Glutamatergic neuron (in vitro differentiated cells): ENCODE data around the gene FBXO34. TPM values are rescaled to one million over a fixed set of nuclear protein-coding genes. Genes with fewer than 3 reads are reported as not detected.
A peak's percentile ranks its signal among the peaks of the same experiment; 100 is the strongest.
"Not testable (repeated sequence)": the region's sequence is repeated elsewhere in the genome, so short reads cannot be mapped to it uniquely, and the experiment has no call there.

ENCODE experiments used
- DNase-seq: peaks from one replicate; pipeline ENCODE4 v3.0.0; 2022
- H3K27ac Mint-ChIP-seq: one replicate; pipeline ENCODE4 v1.8.0; 2020; ENCODE audit warnings: mild to moderate bottlenecking, mixed read lengths, inconsistent platforms; ENCODE audit not compliant: unreplicated experiment
- H3K27me3 Mint-ChIP-seq: one replicate; pipeline ENCODE4 v1.8.0; 2020; ENCODE audit warnings: mild to moderate bottlenecking, moderate library complexity, mixed read lengths, inconsistent platforms; ENCODE audit not compliant: unreplicated experiment
- H3K36me3 Mint-ChIP-seq: one replicate; pipeline ENCODE4 v1.8.0; 2020; ENCODE audit warnings: mild to moderate bottlenecking, mixed read lengths, inconsistent platforms; ENCODE audit not compliant: unreplicated experiment
- H3K4me1 Mint-ChIP-seq: one replicate; pipeline ENCODE4 v1.8.0; 2020; ENCODE audit warnings: mild to moderate bottlenecking, low read depth, mixed read lengths, inconsistent platforms; ENCODE audit not compliant: unreplicated experiment
- H3K4me3 Mint-ChIP-seq: one replicate; pipeline ENCODE4 v1.8.0; 2020; ENCODE audit warnings: mild to moderate bottlenecking, mixed read lengths, inconsistent platforms; ENCODE audit not compliant: unreplicated experiment
- H3K9me3 Mint-ChIP-seq: one replicate; pipeline ENCODE4 v1.8.0; 2020; ENCODE audit warnings: mild to moderate bottlenecking, moderate library complexity, mixed read lengths, inconsistent platforms; ENCODE audit not compliant: unreplicated experiment
- total RNA-seq: library from RNA; stranded (reverse); fragmentation: NEBNext Ultra II Directional; extraction: Animal tissue kit (Norgen Biotek cat#: 25700); gene quantifications from one replicate; pipeline ENCODE4 v1.2.1, GENCODE V29; 2021; ENCODE audit not compliant: unreplicated experiment
- TF ChIP-seq, protein P1 (sequence below): fragments of 200-600 bp; sonication (generic); IDR thresholded peaks from one replicate; pipeline ENCODE4 v1.5.0; 2021; ENCODE audit not compliant: partially characterized antibody, unreplicated experiment

Gene FBXO34
- total RNA-seq, 1 donor from 2014 or later: 13.6 TPM

DNA sequence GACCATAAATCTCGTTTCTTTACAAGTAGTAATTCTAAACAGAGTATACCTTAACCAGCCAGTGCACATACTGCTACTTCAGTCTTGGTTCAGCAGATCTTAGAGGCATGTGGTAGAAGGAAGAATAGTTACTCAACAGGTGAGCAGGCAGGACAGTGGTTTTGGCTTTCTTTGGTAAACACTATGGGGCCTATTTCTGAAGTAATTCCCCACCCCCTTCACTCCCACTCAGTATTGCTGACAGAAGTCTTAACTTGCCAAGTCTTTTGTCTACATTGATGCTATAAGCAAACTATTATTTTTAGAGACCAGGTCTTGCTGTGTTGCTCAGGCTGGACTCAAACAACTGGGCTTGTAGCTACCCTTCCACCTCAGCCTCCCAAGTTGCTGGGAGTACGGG is 68.5 kb downstream of the FBXO34 start:
- DNase-seq: no peak
- TF ChIP-seq, protein P1, sequence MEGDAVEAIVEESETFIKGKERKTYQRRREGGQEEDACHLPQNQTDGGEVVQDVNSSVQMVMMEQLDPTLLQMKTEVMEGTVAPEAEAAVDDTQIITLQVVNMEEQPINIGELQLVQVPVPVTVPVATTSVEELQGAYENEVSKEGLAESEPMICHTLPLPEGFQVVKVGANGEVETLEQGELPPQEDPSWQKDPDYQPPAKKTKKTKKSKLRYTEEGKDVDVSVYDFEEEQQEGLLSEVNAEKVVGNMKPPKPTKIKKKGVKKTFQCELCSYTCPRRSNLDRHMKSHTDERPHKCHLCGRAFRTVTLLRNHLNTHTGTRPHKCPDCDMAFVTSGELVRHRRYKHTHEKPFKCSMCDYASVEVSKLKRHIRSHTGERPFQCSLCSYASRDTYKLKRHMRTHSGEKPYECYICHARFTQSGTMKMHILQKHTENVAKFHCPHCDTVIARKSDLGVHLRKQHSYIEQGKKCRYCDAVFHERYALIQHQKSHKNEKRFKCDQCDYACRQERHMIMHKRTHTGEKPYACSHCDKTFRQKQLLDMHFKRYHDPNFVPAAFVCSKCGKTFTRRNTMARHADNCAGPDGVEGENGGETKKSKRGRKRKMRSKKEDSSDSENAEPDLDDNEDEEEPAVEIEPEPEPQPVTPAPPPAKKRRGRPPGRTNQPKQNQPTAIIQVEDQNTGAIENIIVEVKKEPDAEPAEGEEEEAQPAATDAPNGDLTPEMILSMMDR: no peak
- Mint-ChIP-seq H3K4me1 (peaks cover 9% of the 10 kb centered on the region), H3K27me3 (no peaks in the 10 kb centered on the region), H3K36me3 (no peaks in the 10 kb centered on the region), H3K9me3 (no peaks in the 10 kb centered on the region), H3K4me3 (no peak overlapping the region), H3K27ac (no peak overlapping the region)

DNA sequence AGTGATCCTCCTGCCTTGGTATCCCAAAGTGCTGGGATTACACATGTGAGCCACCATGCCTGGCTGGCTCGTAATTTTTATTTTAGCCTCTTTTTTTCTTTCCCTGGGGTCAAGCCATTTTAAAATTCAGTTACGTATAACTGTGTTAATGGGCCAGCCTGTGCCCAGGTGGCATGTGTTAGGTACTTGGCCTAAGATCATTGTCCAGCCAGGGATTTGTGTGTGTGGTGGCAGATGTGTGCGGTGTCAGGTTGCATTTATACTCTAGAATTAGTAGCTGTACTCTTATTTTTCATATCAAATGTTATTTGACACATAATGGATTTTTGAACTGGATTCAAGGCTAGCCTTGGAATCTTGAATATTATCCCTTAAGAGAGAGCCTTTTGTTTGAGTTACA is 69.3 kb downstream of the FBXO34 start:
- Mint-ChIP-seq H3K27ac (peak overlapping the region; percentile 28), H3K9me3 (no peaks in the 10 kb centered on the region), H3K4me1 (peaks cover 9% of the 10 kb centered on the region), H3K27me3 (no peaks in the 10 kb centered on the region), H3K36me3 (no peaks in the 10 kb centered on the region), H3K4me3 (no peak overlapping the region)
- no peak for DNase-seq
- TF ChIP-seq, protein P1: no peak

DNA sequence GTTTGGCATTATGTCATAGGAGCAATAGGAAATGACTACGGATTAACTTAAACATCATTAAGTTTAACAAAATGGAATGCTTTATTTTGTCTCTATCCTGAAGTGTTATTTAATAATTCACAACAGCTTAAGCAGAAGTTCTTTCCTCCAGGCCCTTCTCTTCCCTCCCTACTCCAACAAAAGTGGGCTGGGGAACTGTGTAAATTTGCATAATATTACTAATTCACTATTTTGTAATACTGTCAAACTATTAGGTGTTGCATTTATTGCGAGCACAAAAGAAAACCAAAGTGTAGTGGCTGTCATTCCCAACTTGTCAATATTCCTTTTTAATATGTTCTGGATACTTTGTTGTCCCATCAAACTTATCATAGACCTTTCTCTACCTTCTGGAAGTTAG is 70.6 kb downstream of the FBXO34 start:
- no peaks in the 10 kb centered on the region for H3K36me3 Mint-ChIP-seq
- H3K4me1 Mint-ChIP-seq: peaks cover 8% of the 10 kb centered on the region
- H3K27ac Mint-ChIP-seq: no peak overlapping the region

DNA sequence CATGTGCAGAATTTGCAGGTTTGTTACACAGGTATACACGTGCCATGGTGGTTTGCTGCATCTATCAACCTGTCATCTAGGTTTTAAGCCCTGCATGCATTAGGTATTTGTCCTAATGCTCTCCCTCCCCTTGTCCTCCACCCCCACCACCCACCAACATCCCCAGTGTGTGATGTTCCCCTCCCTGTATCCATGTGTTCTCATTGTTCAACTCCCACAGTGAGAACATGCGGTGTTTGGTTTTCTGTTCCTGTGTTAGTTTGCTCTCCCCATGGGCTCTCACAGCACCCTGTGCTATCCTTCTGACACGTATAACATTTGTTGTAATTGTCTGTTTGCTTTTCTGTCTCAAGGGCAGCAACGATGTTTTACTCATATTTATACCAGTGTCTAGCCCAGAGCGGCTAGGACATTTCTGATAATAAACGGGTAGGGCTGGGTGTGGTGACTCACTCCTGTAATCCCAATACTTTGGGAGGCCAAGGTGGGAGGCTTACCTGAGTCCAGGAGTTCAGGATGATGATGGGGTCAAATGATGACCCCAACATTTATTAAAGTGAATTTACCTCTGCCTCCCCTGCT is 73.5 kb downstream of the FBXO34 start:
- not testable (repeated sequence) for H3K36me3 Mint-ChIP-seq, H3K4me3 Mint-ChIP-seq, H3K27ac Mint-ChIP-seq, H3K27me3 Mint-ChIP-seq, H3K9me3 Mint-ChIP-seq, DNase-seq
- H3K4me1 Mint-ChIP-seq: peaks cover 19% of the 10 kb centered on the region

More for the DNA sequence above, 70.6 kb downstream of the FBXO34 start:
- Mint-ChIP-seq H3K4me3 (no peak overlapping the region), H3K9me3 (no peaks in the 10 kb centered on the region), H3K27me3 (no peaks in the 10 kb centered on the region)
- TF ChIP-seq, protein P1: no peak
- no peak for DNase-seq

DNA sequence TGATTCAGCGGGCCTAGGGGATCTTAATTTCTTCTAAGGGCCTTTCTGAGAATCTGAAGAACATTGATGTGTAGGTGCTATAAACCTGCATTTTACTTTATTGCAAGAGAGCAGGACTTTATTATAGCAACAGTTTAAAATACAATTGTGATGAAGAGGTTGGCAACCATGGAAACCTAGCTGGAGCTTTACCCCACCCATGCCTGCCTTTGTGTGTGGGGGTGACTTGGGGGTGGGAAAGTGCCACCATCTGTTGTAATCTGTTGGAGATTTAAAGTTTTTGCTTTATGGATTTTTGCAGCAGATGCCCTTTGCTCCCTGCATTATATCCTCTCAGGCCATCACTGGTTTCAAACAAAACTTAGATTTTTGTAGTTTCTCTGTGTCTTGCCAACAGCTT is 75.8 kb downstream of the FBXO34 start:
- no peak for DNase-seq
- H3K4me3 Mint-ChIP-seq: no peak overlapping the region
- peaks cover 2% of the 10 kb centered on the region for H3K9me3 Mint-ChIP-seq
- peaks cover 13% of the 10 kb centered on the region for H3K4me1 Mint-ChIP-seq
- H3K27ac Mint-ChIP-seq: no peak overlapping the region
- H3K36me3 Mint-ChIP-seq: no peaks in the 10 kb centered on the region
- TF ChIP-seq, protein P1: no peak
- no peaks in the 10 kb centered on the region for H3K27me3 Mint-ChIP-seq
